Hepatocyte (in vitro differentiated cells): ENCODE measurements around the gene ING4. TPM values are rescaled to one million over a fixed set of nuclear protein-coding genes. Genes with fewer than 3 reads are reported as not detected.

Source experiments
- DNase-seq: peaks from one replicate; pipeline ENCODE4 v3.0.0-alpha.2; 2016; ENCODE audit warnings: low spot score
- H2AFZ ChIP-seq: fragments of 200-600 bp; sonication (generic); 2 replicates; pipeline ENCODE4 v1.6.0; 2016; ENCODE audit warnings: antibody characterized with exemption, mild to moderate bottlenecking
- H3K27ac ChIP-seq: fragments of 200-600 bp; sonication (generic); 2 replicates; pipeline ENCODE4 v1.5.1; 2016; ENCODE audit warnings: mild to moderate bottlenecking
- H3K27me3 ChIP-seq: fragments of 200-600 bp; sonication (generic); 2 replicates; pipeline ENCODE4 v1.6.1; 2016
- H3K36me3 ChIP-seq: fragments of 200-600 bp; sonication (generic); replicated peaks from 2 replicates; pipeline ENCODE4 v1.5.1; 2016; ENCODE audit warnings: low read depth; ENCODE audit not compliant: insufficient read depth
- H3K4me1 ChIP-seq: fragments of 200-600 bp; sonication (generic); 2 replicates; pipeline ENCODE4 v1.5.1; 2016; ENCODE audit warnings: mild to moderate bottlenecking, moderate library complexity; ENCODE audit not compliant: insufficient read depth
- H3K4me2 ChIP-seq: fragments of 200-600 bp; sonication (generic); 2 replicates; pipeline ENCODE4 v1.6.0; 2016
- H3K4me3 ChIP-seq: fragments of 200-600 bp; sonication (generic); 2 replicates; pipeline ENCODE4 v1.5.1; 2016; ENCODE audit warnings: mild to moderate bottlenecking
- H3K79me2 ChIP-seq: fragments of 200-600 bp; sonication (generic); 2 replicates; pipeline ENCODE4 v1.6.0; 2017; ENCODE audit warnings: mild to moderate bottlenecking
- H3K9me2 ChIP-seq: fragments of 200-600 bp; sonication (generic); replicated peaks from 2 replicates; pipeline ENCODE4 v1.6.0; 2017; ENCODE audit warnings: mild to moderate bottlenecking; ENCODE audit not compliant: insufficient read depth
- H3K9me3 ChIP-seq: fragments of 200-600 bp; sonication (generic); 2 replicates; pipeline ENCODE4 v1.5.1; 2016; ENCODE audit warnings: low read depth, mild to moderate bottlenecking
- H4K20me1 ChIP-seq: fragments of 200-600 bp; sonication (generic); 2 replicates; pipeline ENCODE4 v1.6.0; 2016; ENCODE audit warnings: mild to moderate bottlenecking; ENCODE audit not compliant: insufficient read depth, poor library complexity, severe bottlenecking
- CTCF ChIP-seq: fragments of 200-600 bp; sonication (generic); IDR thresholded peaks from 2 replicates; pipeline ENCODE4 v1.5.1; 2016; ENCODE audit warnings: antibody characterized with exemption, mild to moderate bottlenecking; ENCODE audit not compliant: poor library complexity
- EZH2 ChIP-seq: fragments of 200-600 bp; sonication (generic); IDR thresholded peaks from 2 replicates; pipeline ENCODE4 v1.6.1; 2016; ENCODE audit warnings: antibody characterized with exemption, mild to moderate bottlenecking, borderline replicate concordance
- EZH2phosphoT487 ChIP-seq: fragments of 200-600 bp; sonication (generic); IDR thresholded peaks from one replicate; pipeline ENCODE4 v1.6.1; 2018; ENCODE audit warnings: antibody characterized with exemption, mild to moderate bottlenecking, low read depth, moderate library complexity; ENCODE audit not compliant: unreplicated experiment, severe bottlenecking
- WGBS: methylation state at CpG from one replicate; pipeline ENCODE4 v1.1.6; 2016; ENCODE audit warnings: low lambda C conversion rate; ENCODE audit errors: missing lambda C conversion rate; 5-methylcytosine and 5-hydroxymethylcytosine counted together
- polyA plus RNA-seq: library from polyadenylated mRNA; unstranded; fragments of >200 nt; fragmentation: Nextera tagmentation; extraction: Ambion mirVana; gene quantifications from 2 replicates; pipeline ENCODE4 v1.2.1, GENCODE V29; 2016
- total RNA-seq: library from RNA; depleted of rRNA; stranded (reverse); fragments of >200 nt; gene quantifications from 2 replicates; pipeline ENCODE4 v1.2.3, GENCODE V29; 2014

The ING4 gene
- total and polyA plus RNA-seq, 2 experiments from 2014 or later, result 38.9 to 39.7 TPM

GRCh38 chr12:6608592-6609281, 54.2 kb downstream of the ING4 start:
- peaks cover 38% of the 10 kb centered on the region for H3K4me1 ChIP-seq
- H4K20me1 ChIP-seq, result peaks cover 28% of the 10 kb centered on the region
- H3K36me3 ChIP-seq, result no peaks in the 10 kb centered on the region
- H3K9me3 ChIP-seq, result no peaks in the 10 kb centered on the region
- TF ChIP-seq CTCF, result no peak
- TF ChIP-seq EZH2, result no peak
- no peak for TF ChIP-seq EZH2phosphoT487
- 71% methylated on average over 8 of the region's 8 CpGs for WGBS
- H3K79me2 ChIP-seq, result peaks cover 32% of the 10 kb centered on the region
- no peak for DNase-seq
- no peak overlapping the region for H3K4me2 ChIP-seq
- no peaks in the 10 kb centered on the region for H3K27me3 ChIP-seq
- peak overlapping the region; percentile 82 for H3K27ac ChIP-seq
- H3K4me3 ChIP-seq, result no peak overlapping the region
- no peak overlapping the region for H2AFZ ChIP-seq
- no peaks in the 10 kb centered on the region for H3K9me2 ChIP-seq

- H2AFZ ChIP-seq, result no peak overlapping the region
- H3K27me3 ChIP-seq, result no peaks in the 10 kb centered on the region
- H3K9me2 ChIP-seq, result no peaks in the 10 kb centered on the region
- WGBS, result 40% methylated on average over 8 of the region's 8 CpGs
- H3K4me1 ChIP-seq, result peaks cover 39% of the 10 kb centered on the region
- H4K20me1 ChIP-seq, result peaks cover 36% of the 10 kb centered on the region
- peak overlapping the region; percentile 82 for H3K27ac ChIP-seq
- DNase-seq, result peak; percentile 82
- peaks cover 39% of the 10 kb centered on the region for H3K79me2 ChIP-seq
- no peaks in the 10 kb centered on the region for H3K36me3 ChIP-seq
- H3K9me3 ChIP-seq, result no peaks in the 10 kb centered on the region
- H3K4me3 ChIP-seq, result no peak overlapping the region
- no peak overlapping the region for H3K4me2 ChIP-seq
- TF ChIP-seq EZH2, result no peak
- TF ChIP-seq CTCF, result no peak
- TF ChIP-seq EZH2phosphoT487, result no peak
Measured at GRCh38 chr12:6607751-6608591, 54.9 kb downstream of the ING4 start.

GRCh38 chr12:6606331-6607131, 56.4 kb downstream of the ING4 start:
- H3K27ac ChIP-seq, result peak overlapping the region; percentile 99
- H3K9me3 ChIP-seq, result no peaks in the 10 kb centered on the region
- DNase-seq, result peak; percentile 78
- H2AFZ ChIP-seq, result peak overlapping the region; percentile 54
- H3K79me2 ChIP-seq, result peaks cover 54% of the 10 kb centered on the region
- peak overlapping the region; percentile 92 for H3K4me2 ChIP-seq
- no peaks in the 10 kb centered on the region for H3K27me3 ChIP-seq
- 16% methylated on average over 5 of the region's 70 CpGs for WGBS
- no peaks in the 10 kb centered on the region for H3K36me3 ChIP-seq
- H3K4me1 ChIP-seq, result peaks cover 29% of the 10 kb centered on the region
- TF ChIP-seq CTCF (no peak), EZH2phosphoT487 (no peak), EZH2 (no peak)
- H4K20me1 ChIP-seq, result peaks cover 44% of the 10 kb centered on the region
- H3K9me2 ChIP-seq, result no peaks in the 10 kb centered on the region
- H3K4me3 ChIP-seq, result peak overlapping the region; percentile 92
